SU-DHL-6 (cell line): Measurements from ENCODE around the gene HIVEP3.

Source experiments
- CTCF ChIP-seq: fragments of 200-600 bp; sonication (generic); IDR thresholded peaks from one replicate; pipeline ENCODE4 v1.5.1; 2017; ENCODE audit warnings: antibody characterized with exemption, mild to moderate bottlenecking, low read length, moderate library complexity; ENCODE audit not compliant: insufficient read depth, poor library complexity, severe bottlenecking
- EZH2phosphoT487 ChIP-seq: fragments of 200-600 bp; sonication (generic), shearing (Covaris generic); conservative IDR thresholded peaks from 2 replicates; pipeline ENCODE4 v1.6.1; 2018; ENCODE audit warnings: mild to moderate bottlenecking, antibody characterized with exemption, low read length, moderate library complexity, mixed read lengths

GRCh38 chr1:41582351-41582750 is 336.4 kb downstream of the HIVEP3 start:
- TF ChIP-seq CTCF (no peak), EZH2phosphoT487 (no peak)
